Hippocampal formation (tissue), 2 donors: ENCODE data around the gene CES4A.
A peak's percentile ranks its signal among the peaks of the same experiment; 100 is the strongest.
"Not testable (repeated sequence)": the region's sequence is repeated elsewhere in the genome, so short reads cannot be mapped to it uniquely, and the experiment has no call there.

ENCODE experiments used
- DNase-seq, 2 donors: peaks; one replicate each; lab custom pipeline; 2025; lab: John Stamatoyannopoulos, UW

The CES4A gene

GRCh38 chr16:66956154-66956457 lies 32.3 kb upstream of the CES4A start:
- DNase-seq = not testable (repeated sequence)

GRCh38 chr16:66958857-66959703 lies 29.3 kb upstream of the CES4A start:
- no peak for DNase-seq

GRCh38 chr16:66959704-66960161 lies 28.7 kb upstream of the CES4A start:
- peak; percentile 16 to 45 for DNase-seq

GRCh38 chr16:66960270-66960669 lies 28.1 kb upstream of the CES4A start:
- no peak for DNase-seq

GRCh38 chr16:66961065-66961744 lies 27.2 kb upstream of the CES4A start, which contains the start of gene CES3:
CES3 (plus strand) TSS chr16:66961266; CDS start chr16:66961308, 42 bp downstream.
- peak in 1 of 2 donors; percentile 11 for DNase-seq

- no peak for DNase-seq
Observed at GRCh38 chr16:66961914-66962313, 26.5 kb upstream of the CES4A start.

- no peak for DNase-seq
Observed at GRCh38 chr16:66964049-66964448, 24.3 kb upstream of the CES4A start.

- DNase-seq = no peak
Observed at GRCh38 chr16:66968847-66969246, 19.5 kb upstream of the CES4A start.

- no peak for DNase-seq
Observed at GRCh38 chr16:66970775-66971720, 17.3 kb upstream of the CES4A start.

- no peak for DNase-seq
Observed at GRCh38 chr16:66972983-66973382, 15.4 kb upstream of the CES4A start.

GRCh38 chr16:66973716-66974115 lies 14.7 kb upstream of the CES4A start:
- DNase-seq = no peak

- DNase-seq = not testable (repeated sequence)
Observed at GRCh38 chr16:66974156-66974931, 14.0 kb upstream of the CES4A start.

GRCh38 chr16:66974932-66975246 lies 13.5 kb upstream of the CES4A start:
- DNase-seq = not testable (repeated sequence)

GRCh38 chr16:66975302-66975893 lies 13.0 kb upstream of the CES4A start:
- no peak for DNase-seq

- no peak for DNase-seq
Observed at GRCh38 chr16:66976746-66977145, 11.6 kb upstream of the CES4A start.

GRCh38 chr16:66977341-66978113 lies 10.9 kb upstream of the CES4A start:
- DNase-seq = peak; percentile 83 to 86

- DNase-seq = no peak
Observed at GRCh38 chr16:66979011-66979717, 9.2 kb upstream of the CES4A start.

- no peak for DNase-seq
Observed at GRCh38 chr16:66983033-66983432, 5.4 kb upstream of the CES4A start.

GRCh38 chr16:66984892-66985311 lies 3.5 kb upstream of the CES4A start:
- DNase-seq = no peak

- DNase-seq = no peak
Observed at GRCh38 chr16:66986559-66986958, 1.8 kb upstream of the CES4A start.
